WTC11 (cell line): Measurements from ENCODE around the gene PLCG1.

ENCODE experiments used
- CREM ChIP-seq: sonication (generic); formaldehyde crosslinking; IDR thresholded peaks from 2 replicates; pipeline ENCODE4 v1.8.1; 2022; ENCODE audit warnings: mild to moderate bottlenecking, missing genetic modification reagents, moderate library complexity
- ELF4 ChIP-seq: sonication (generic); formaldehyde crosslinking; IDR thresholded peaks from 2 replicates; pipeline ENCODE4 v1.8.1; 2022; ENCODE audit warnings: low read depth, mild to moderate bottlenecking, moderate library complexity, missing genetic modification reagents
- SP1 ChIP-seq: sonication (generic); formaldehyde crosslinking; conservative IDR thresholded peaks from 2 replicates; pipeline ENCODE4 v1.8.1; 2022; ENCODE audit warnings: missing genetic modification reagents
- USF2 ChIP-seq: sonication (generic); formaldehyde crosslinking; IDR thresholded peaks from 2 replicates; pipeline ENCODE4 v1.8.1; 2023; ENCODE audit warnings: mild to moderate bottlenecking, missing genetic modification reagents, moderate library complexity
- ZNF121 ChIP-seq: sonication (generic); formaldehyde crosslinking; IDR thresholded peaks from 2 replicates; pipeline ENCODE4 v1.8.0; 2023; ENCODE audit warnings: missing genetic modification reagents
- ZNF416 ChIP-seq: fragments of 250-450 bp; sonication (Bioruptor Pico); IDR thresholded peaks from 2 replicates; pipeline ENCODE4 v1.9.0; 2021; ENCODE audit warnings: mild to moderate bottlenecking, inconsistent platforms
- TF ChIP-seq, protein P1 (sequence below): fragments of 200-600 bp; IDR thresholded peaks from 2 replicates; pipeline ENCODE4 v1.8.0; 2022; ENCODE audit warnings: antibody characterized with exemption

- TF ChIP-seq, protein P1, sequence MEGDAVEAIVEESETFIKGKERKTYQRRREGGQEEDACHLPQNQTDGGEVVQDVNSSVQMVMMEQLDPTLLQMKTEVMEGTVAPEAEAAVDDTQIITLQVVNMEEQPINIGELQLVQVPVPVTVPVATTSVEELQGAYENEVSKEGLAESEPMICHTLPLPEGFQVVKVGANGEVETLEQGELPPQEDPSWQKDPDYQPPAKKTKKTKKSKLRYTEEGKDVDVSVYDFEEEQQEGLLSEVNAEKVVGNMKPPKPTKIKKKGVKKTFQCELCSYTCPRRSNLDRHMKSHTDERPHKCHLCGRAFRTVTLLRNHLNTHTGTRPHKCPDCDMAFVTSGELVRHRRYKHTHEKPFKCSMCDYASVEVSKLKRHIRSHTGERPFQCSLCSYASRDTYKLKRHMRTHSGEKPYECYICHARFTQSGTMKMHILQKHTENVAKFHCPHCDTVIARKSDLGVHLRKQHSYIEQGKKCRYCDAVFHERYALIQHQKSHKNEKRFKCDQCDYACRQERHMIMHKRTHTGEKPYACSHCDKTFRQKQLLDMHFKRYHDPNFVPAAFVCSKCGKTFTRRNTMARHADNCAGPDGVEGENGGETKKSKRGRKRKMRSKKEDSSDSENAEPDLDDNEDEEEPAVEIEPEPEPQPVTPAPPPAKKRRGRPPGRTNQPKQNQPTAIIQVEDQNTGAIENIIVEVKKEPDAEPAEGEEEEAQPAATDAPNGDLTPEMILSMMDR, result no peak
- TF ChIP-seq ELF4 (CRISPR knock-in tag) (no peak), CREM (no peak), ZNF416 (CRISPR knock-in tag) (no peak), ZNF121 (CRISPR knock-in tag) (no peak), SP1 (CRISPR knock-in tag) (no peak), USF2 (no peak)
Observed at GRCh38 chr20:41179961-41180360, 42.6 kb downstream of the PLCG1 start.
